ENCODE measurements around the gene MPHOSPH8.

- TF ChIP-seq POLR2A (IDR thresholded peaks at IDR 0.05; ENCODE audit: low read depth, low read length) = no peak
- TF ChIP-seq TAF1 (IDR thresholded peaks at IDR 0.05; ENCODE audit: low read depth, low read length) = no peak
- TF ChIP-seq SPI1 (IDR thresholded peaks at IDR 0.05; ENCODE audit: low read depth, low read length) = no peak
Measured at GRCh38 chr13:19676168-19676567, 42.7 kb downstream of the MPHOSPH8 start.
